SK-N-SH treated with all-trans-retinoic acid at 6 μM for 48 hours (cell line): ENCODE results near the gene KIF12.

Experiments used
- ARNTL ChIP-seq: fragments of 450-650 bp; formaldehyde crosslinking; IDR thresholded peaks from 2 replicates; pipeline ENCODE4 v1.5.0; 2020; ENCODE audit warnings: low read depth, mild to moderate bottlenecking, moderate library complexity, borderline replicate concordance
- CSDC2 ChIP-seq: fragments of 250-450 bp; sonication (Bioruptor Pico); IDR thresholded peaks from 2 replicates; pipeline ENCODE4 v1.5.0; 2020; ENCODE audit warnings: mild to moderate bottlenecking, moderate library complexity
- ISL1 ChIP-seq: fragments of 250-450 bp; sonication (Bioruptor Pico); IDR thresholded peaks from 2 replicates; pipeline ENCODE4 v2.1.2; 2022; ENCODE audit warnings: mild to moderate bottlenecking, moderate library complexity
- OSR1 ChIP-seq: fragments of 250-450 bp; sonication (Bioruptor Pico); IDR thresholded peaks from 2 replicates; pipeline ENCODE4 v1.8.0; 2022; ENCODE audit warnings: moderate library complexity, mild to moderate bottlenecking, inconsistent platforms
- PATZ1 ChIP-seq: fragments of 250-450 bp; sonication (Bioruptor Pico); IDR thresholded peaks from 2 replicates; pipeline ENCODE4 v1.8.0; 2020; ENCODE audit warnings: mild to moderate bottlenecking, moderate library complexity, borderline replicate concordance
- TOX ChIP-seq: fragments of 250-450 bp; sonication (Bioruptor Pico); IDR thresholded peaks from 2 replicates; pipeline ENCODE4 v1.8.0; 2021; ENCODE audit warnings: mild to moderate bottlenecking, moderate library complexity, borderline replicate concordance
- ZC3H10 ChIP-seq: fragments of 250-450 bp; sonication (Bioruptor Pico); IDR thresholded peaks from 2 replicates; pipeline ENCODE4 v1.5.1; 2021; ENCODE audit warnings: mild to moderate bottlenecking, moderate library complexity

- TF ChIP-seq TOX (no peak), ZC3H10 (CRISPR knock-in tag) (no peak), CSDC2 (no peak), ARNTL (CRISPR knock-in tag) (no peak), OSR1 (CRISPR knock-in tag) (no peak), PATZ1 (CRISPR knock-in tag) (no peak), ISL1 (CRISPR knock-in tag) (no peak)
These were observed 13.1 kb downstream of the KIF12 start for GRCh38 chr9:114086009-114086408.
